Measurements from ENCODE around the gene ATP6AP2.

Gene ATP6AP2

GRCh38 chrX:40558590-40558989, 22.2 kb upstream of the ATP6AP2 start:
- Histone ChIP-seq H3K9me3 (ENCODE audit: insufficient read depth, low read depth, low read length) (no peaks in the 10 kb centered on the region), H3K4me1 (ENCODE audit: insufficient read depth, low read length, poor library complexity, severe bottlenecking) (no peaks in the 10 kb centered on the region), H3K27me3 (ENCODE audit: insufficient read depth, low read length, poor library complexity, severe bottlenecking) (no peaks in the 10 kb centered on the region), H3K79me2 (ENCODE audit: insufficient read depth, low read length) (no peaks in the 10 kb centered on the region), H2AFZ (ENCODE audit: low read length) (no peak overlapping the region), H3K9me2 (replicated peaks; ENCODE audit: low read depth, low read length) (no peaks in the 10 kb centered on the region), H3K9ac (ENCODE audit: low read depth, low read length, poor library complexity, severe bottlenecking) (no peak overlapping the region), H4K20me1 (ENCODE audit: insufficient read depth, low read length, poor library complexity, severe bottlenecking) (no peaks in the 10 kb centered on the region), H3F3A (ENCODE audit: low read depth) (no peaks in the 10 kb centered on the region), H3K4me3 (ENCODE audit: low read length, poor library complexity, severe bottlenecking) (no peak overlapping the region), H3K4me2 (ENCODE audit: low read depth, low read length, poor library complexity, severe bottlenecking) (no peak overlapping the region), H3K36me3 (ENCODE audit: insufficient read depth, low read length) (no peaks in the 10 kb centered on the region)
- TF ChIP-seq CTCF (conservative IDR thresholded peaks at IDR 0.05; ENCODE audit: low read length) (no peak), EZH2phosphoT487 (IDR thresholded peaks at IDR 0.05; ENCODE audit: borderline replicate concordance) (no peak)

GRCh38 chrX:40563784-40564183, 17.0 kb upstream of the ATP6AP2 start:
- no peak for TF ChIP-seq CTCF (conservative IDR thresholded peaks at IDR 0.05; ENCODE audit: low read length)
- no peak for TF ChIP-seq EZH2phosphoT487 (IDR thresholded peaks at IDR 0.05; ENCODE audit: borderline replicate concordance)
- no peaks in the 10 kb centered on the region for H3K9me3 ChIP-seq (ENCODE audit: insufficient read depth, low read depth, low read length)
- H4K20me1 ChIP-seq (ENCODE audit: insufficient read depth, low read length, poor library complexity, severe bottlenecking): no peaks in the 10 kb centered on the region

GRCh38 chrX:40564447-40564846, 16.3 kb upstream of the ATP6AP2 start:
- H3K9me2 ChIP-seq (replicated peaks; ENCODE audit: low read depth, low read length): no peaks in the 10 kb centered on the region
- H3K27me3 ChIP-seq (ENCODE audit: insufficient read depth, low read length, poor library complexity, severe bottlenecking): no peaks in the 10 kb centered on the region
- no peaks in the 10 kb centered on the region for H3K79me2 ChIP-seq (ENCODE audit: insufficient read depth, low read length)
- no peaks in the 10 kb centered on the region for H3K36me3 ChIP-seq (ENCODE audit: insufficient read depth, low read length)
- H3K9ac ChIP-seq (ENCODE audit: low read depth, low read length, poor library complexity, severe bottlenecking): no peak overlapping the region
- no peak overlapping the region for H2AFZ ChIP-seq (ENCODE audit: low read length)
- H3K4me3 ChIP-seq (ENCODE audit: low read length, poor library complexity, severe bottlenecking): no peak overlapping the region
- no peaks in the 10 kb centered on the region for H3K4me1 ChIP-seq (ENCODE audit: insufficient read depth, low read length, poor library complexity, severe bottlenecking)
- H4K20me1 ChIP-seq (ENCODE audit: insufficient read depth, low read length, poor library complexity, severe bottlenecking): no peaks in the 10 kb centered on the region
- H3K9me3 ChIP-seq (ENCODE audit: insufficient read depth, low read depth, low read length): no peaks in the 10 kb centered on the region
- no peaks in the 10 kb centered on the region for H3F3A ChIP-seq (ENCODE audit: low read depth)
- TF ChIP-seq CTCF (conservative IDR thresholded peaks at IDR 0.05; ENCODE audit: low read length) (no peak), EZH2phosphoT487 (IDR thresholded peaks at IDR 0.05; ENCODE audit: borderline replicate concordance) (no peak)
- no peak overlapping the region for H3K4me2 ChIP-seq (ENCODE audit: low read depth, low read length, poor library complexity, severe bottlenecking)

More at GRCh38 chrX:40563784-40564183, 17.0 kb upstream of the ATP6AP2 start:
- Histone ChIP-seq H3K9ac (ENCODE audit: low read depth, low read length, poor library complexity, severe bottlenecking) (no peak overlapping the region), H3K4me1 (ENCODE audit: insufficient read depth, low read length, poor library complexity, severe bottlenecking) (no peaks in the 10 kb centered on the region), H3K9me2 (replicated peaks; ENCODE audit: low read depth, low read length) (no peaks in the 10 kb centered on the region), H3K36me3 (ENCODE audit: insufficient read depth, low read length) (no peaks in the 10 kb centered on the region), H2AFZ (ENCODE audit: low read length) (no peak overlapping the region), H3K4me3 (ENCODE audit: low read length, poor library complexity, severe bottlenecking) (no peak overlapping the region), H3F3A (ENCODE audit: low read depth) (no peaks in the 10 kb centered on the region), H3K27me3 (ENCODE audit: insufficient read depth, low read length, poor library complexity, severe bottlenecking) (no peaks in the 10 kb centered on the region), H3K79me2 (ENCODE audit: insufficient read depth, low read length) (no peaks in the 10 kb centered on the region), H3K4me2 (ENCODE audit: low read depth, low read length, poor library complexity, severe bottlenecking) (no peak overlapping the region)
